ENCODE measurements around the gene CEP76. TPM values are rescaled to one million over a fixed set of nuclear protein-coding genes. Genes with fewer than 3 reads are reported as not detected.
"Not testable (repeated sequence)": the region's sequence is repeated elsewhere in the genome, so short reads cannot be mapped to it uniquely, and the experiment has no call there.

The CEP76 gene
- total RNA-seq, 2 experiments from 2014 or later: 8.0 to 8.7 TPM

- Mint-ChIP-seq H3K36me3 (ENCODE audit: low read depth) (no peaks in the 10 kb centered on the region), H3K4me3 (no peak overlapping the region), H3K9me3 (no peaks in the 10 kb centered on the region), H3K27me3 (peaks cover 48% of the 10 kb centered on the region), H3K27ac (no peak overlapping the region), H3K4me1 (ENCODE audit: low read depth) (no peaks in the 10 kb centered on the region)
- TF ChIP-seq, protein P1, sequence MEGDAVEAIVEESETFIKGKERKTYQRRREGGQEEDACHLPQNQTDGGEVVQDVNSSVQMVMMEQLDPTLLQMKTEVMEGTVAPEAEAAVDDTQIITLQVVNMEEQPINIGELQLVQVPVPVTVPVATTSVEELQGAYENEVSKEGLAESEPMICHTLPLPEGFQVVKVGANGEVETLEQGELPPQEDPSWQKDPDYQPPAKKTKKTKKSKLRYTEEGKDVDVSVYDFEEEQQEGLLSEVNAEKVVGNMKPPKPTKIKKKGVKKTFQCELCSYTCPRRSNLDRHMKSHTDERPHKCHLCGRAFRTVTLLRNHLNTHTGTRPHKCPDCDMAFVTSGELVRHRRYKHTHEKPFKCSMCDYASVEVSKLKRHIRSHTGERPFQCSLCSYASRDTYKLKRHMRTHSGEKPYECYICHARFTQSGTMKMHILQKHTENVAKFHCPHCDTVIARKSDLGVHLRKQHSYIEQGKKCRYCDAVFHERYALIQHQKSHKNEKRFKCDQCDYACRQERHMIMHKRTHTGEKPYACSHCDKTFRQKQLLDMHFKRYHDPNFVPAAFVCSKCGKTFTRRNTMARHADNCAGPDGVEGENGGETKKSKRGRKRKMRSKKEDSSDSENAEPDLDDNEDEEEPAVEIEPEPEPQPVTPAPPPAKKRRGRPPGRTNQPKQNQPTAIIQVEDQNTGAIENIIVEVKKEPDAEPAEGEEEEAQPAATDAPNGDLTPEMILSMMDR (IDR thresholded peaks at IDR 0.05): no peak
- intact Hi-C loops (cut with DNase I, micrococcal nuclease): no loop called here
- ChIA-PET POLR2A (no interaction called here), CTCF (no interaction called here)
- no peak overlapping the region for H3K27ac ChIP-seq (ENCODE audit: low read depth in 1 of 2, low read length in 2 of 2)
- no peaks in the 10 kb centered on the region for H3K36me3 ChIP-seq (ENCODE audit: insufficient read depth, low read length)
- H3K4me3 ChIP-seq (ENCODE audit: low read length): no peak overlapping the region
- H3K27me3 ChIP-seq (ENCODE audit: control insufficient read depth in 1 of 2, insufficient read depth in 2 of 2, low read length in 2 of 2): peaks cover 0 to 3% of the 10 kb centered on the region in 2 experiments
- H3K4me1 ChIP-seq (ENCODE audit: insufficient read depth, low read length): no peaks in the 10 kb centered on the region
- ATAC-seq (ENCODE audit: poor library complexity) (no peak), DNase-seq (no peak)
- H3K9me3 ChIP-seq (ENCODE audit: control insufficient read depth in 1 of 2, insufficient read depth in 1 of 2, low read length in 2 of 2): no peaks in the 10 kb centered on the region
Measured at GRCh38 chr18:12647773-12648172, 54.8 kb downstream of the CEP76 start.

GRCh38 chr18:12645751-12646203 is 56.7 kb downstream of the CEP76 start:
- no peaks in the 10 kb centered on the region for H3K36me3 ChIP-seq (ENCODE audit: insufficient read depth, low read length)
- no peak for DNase-seq
- H3K9me3 ChIP-seq (ENCODE audit: control insufficient read depth in 1 of 2, insufficient read depth in 1 of 2, low read length in 2 of 2): no peaks in the 10 kb centered on the region
- Mint-ChIP-seq H3K36me3 (ENCODE audit: low read depth) (no peaks in the 10 kb centered on the region), H3K9me3 (no peaks in the 10 kb centered on the region), H3K4me3 (no peak overlapping the region), H3K4me1 (ENCODE audit: low read depth) (no peaks in the 10 kb centered on the region), H3K27me3 (peaks cover 33% of the 10 kb centered on the region), H3K27ac (no peak overlapping the region)
- no peak for ATAC-seq (ENCODE audit: poor library complexity)
- peaks cover 0 to 3% of the 10 kb centered on the region in 2 experiments for H3K27me3 ChIP-seq (ENCODE audit: control insufficient read depth in 1 of 2, insufficient read depth in 2 of 2, low read length in 2 of 2)
- H3K4me3 ChIP-seq (ENCODE audit: low read length): no peak overlapping the region
- TF ChIP-seq, protein P1 (IDR thresholded peaks at IDR 0.05): no peak
- intact Hi-C loops (cut with DNase I, micrococcal nuclease): no loop called here
- ChIA-PET CTCF (interaction anchor here (1.2 kb wide), 1 partner anchor 16 kb away, joined by 3 read pairs; no protein-coding TSS in a partner anchor), POLR2A (no interaction called here)
- H3K4me1 ChIP-seq (ENCODE audit: insufficient read depth, low read length): no peaks in the 10 kb centered on the region
- H3K27ac ChIP-seq (ENCODE audit: low read depth in 1 of 2, low read length in 2 of 2): no peak overlapping the region

- ChIA-PET POLR2A (no interaction called here), CTCF (interaction anchor here (1.2 kb wide), 1 partner anchor 16 kb away, joined by 3 read pairs; no protein-coding TSS in a partner anchor)
- H3K4me1 Mint-ChIP-seq (ENCODE audit: low read depth): no peaks in the 10 kb centered on the region
Measured at GRCh38 chr18:12645254-12645653, 57.3 kb downstream of the CEP76 start.

DNA sequence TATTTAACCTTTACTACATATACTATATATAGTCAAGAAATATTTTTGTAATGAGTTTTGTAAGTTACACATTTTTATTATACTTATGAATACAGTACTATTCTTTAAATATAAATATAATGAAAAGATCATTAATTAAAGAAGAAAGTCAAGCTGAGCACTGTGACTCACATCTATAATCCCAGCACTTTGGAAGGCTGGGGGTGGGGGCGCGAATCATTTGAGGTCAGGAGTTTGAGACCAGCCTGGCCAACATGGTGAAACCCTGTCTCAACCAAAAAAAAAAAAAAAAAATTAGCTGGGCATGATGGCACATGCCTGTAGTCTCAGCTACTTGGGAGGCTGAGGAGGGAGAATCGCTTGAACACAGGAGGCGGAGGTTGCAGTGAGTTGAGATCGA is 58.8 kb downstream of the CEP76 start:
- H3K9me3 Mint-ChIP-seq; DNase-seq; H3K4me1 Mint-ChIP-seq (ENCODE audit: low read depth); H3K36me3 ChIP-seq (ENCODE audit: insufficient read depth, low read length); ATAC-seq (ENCODE audit: poor library complexity); H3K4me3 ChIP-seq (ENCODE audit: low read length); H3K36me3 Mint-ChIP-seq (ENCODE audit: low read depth); CTCF ChIA-PET; H3K27me3 ChIP-seq (ENCODE audit: control insufficient read depth in 1 of 2, insufficient read depth in 2 of 2, low read length in 2 of 2); H3K4me3 Mint-ChIP-seq; H3K27ac ChIP-seq (ENCODE audit: low read depth in 1 of 2, low read length in 2 of 2); H3K4me1 ChIP-seq (ENCODE audit: insufficient read depth, low read length); H3K27ac Mint-ChIP-seq; POLR2A ChIA-PET; H3K9me3 ChIP-seq (ENCODE audit: control insufficient read depth in 1 of 2, insufficient read depth in 1 of 2, low read length in 2 of 2); intact Hi-C loops (cut with DNase I, micrococcal nuclease): not testable (repeated sequence)
- peaks cover 32% of the 10 kb centered on the region for H3K27me3 Mint-ChIP-seq

More at GRCh38 chr18:12645254-12645653, 57.3 kb downstream of the CEP76 start:
- Mint-ChIP-seq H3K36me3 (ENCODE audit: low read depth) (no peaks in the 10 kb centered on the region), H3K27me3 (peaks cover 37% of the 10 kb centered on the region), H3K27ac (no peak overlapping the region), H3K9me3 (no peaks in the 10 kb centered on the region), H3K4me3 (no peak overlapping the region)
- Histone ChIP-seq H3K27ac (ENCODE audit: low read depth in 1 of 2, low read length in 2 of 2) (no peak overlapping the region), H3K36me3 (ENCODE audit: insufficient read depth, low read length) (no peaks in the 10 kb centered on the region), H3K27me3 (ENCODE audit: control insufficient read depth in 1 of 2, insufficient read depth in 2 of 2, low read length in 2 of 2) (peaks cover 0 to 3% of the 10 kb centered on the region in 2 experiments), H3K9me3 (ENCODE audit: control insufficient read depth in 1 of 2, insufficient read depth in 1 of 2, low read length in 2 of 2) (no peaks in the 10 kb centered on the region), H3K4me1 (ENCODE audit: insufficient read depth, low read length) (no peaks in the 10 kb centered on the region), H3K4me3 (ENCODE audit: low read length) (no peak overlapping the region)
- no peak for DNase-seq
- no peak for ATAC-seq (ENCODE audit: poor library complexity)
- TF ChIP-seq, protein P1 (IDR thresholded peaks at IDR 0.05): no peak
- intact Hi-C loops (cut with DNase I, micrococcal nuclease): no loop called here

All from CD4-positive, alpha-beta T cell (primary cell).